Eye (tissue), 1 donor: ENCODE measurements around the gene SCIN.

Experiments used
- DNase-seq: peaks from one replicate; pipeline ENCODE4 v3.0.0-alpha.2; 2015

Gene SCIN

DNA sequence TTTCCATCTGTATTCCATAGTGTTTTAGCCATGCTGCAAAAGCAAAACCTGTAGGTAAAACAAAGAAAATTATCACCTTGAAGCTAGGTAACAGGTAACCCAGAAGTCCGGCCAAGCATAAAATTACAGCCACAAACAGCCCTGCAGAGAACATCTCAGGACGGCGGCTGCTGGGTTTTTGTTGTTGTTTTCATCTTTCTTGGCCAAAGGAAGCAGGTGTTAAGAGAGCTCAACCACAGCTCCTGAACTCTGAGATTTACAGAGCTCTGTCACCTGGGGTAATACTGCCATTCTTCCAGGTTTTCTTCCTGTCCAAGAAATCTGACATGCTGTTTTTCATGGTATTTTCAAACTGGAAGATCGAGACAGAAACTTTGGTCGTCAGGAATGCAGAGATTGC, 847 bp upstream of the SCIN start:
- DNase-seq = no peak

DNA sequence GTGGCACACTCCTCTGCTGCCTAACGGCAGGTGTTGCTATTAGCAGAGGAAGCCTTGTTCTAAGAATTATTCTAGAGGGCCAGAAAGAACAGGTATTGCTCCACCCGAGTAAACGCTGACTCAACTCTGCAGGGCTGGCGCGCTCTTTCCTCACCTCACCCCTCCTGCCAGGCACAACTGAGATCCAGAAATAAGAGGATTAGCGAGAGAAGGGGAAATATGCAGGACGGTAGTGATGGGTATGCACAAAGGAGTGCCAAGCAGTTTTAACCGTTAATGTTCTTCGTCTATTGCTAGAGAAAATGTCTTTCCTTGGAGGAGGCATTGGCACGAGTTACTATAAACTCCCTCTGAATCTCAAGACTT, 369 bp upstream of the SCIN start:
- no peak for DNase-seq

DNA sequence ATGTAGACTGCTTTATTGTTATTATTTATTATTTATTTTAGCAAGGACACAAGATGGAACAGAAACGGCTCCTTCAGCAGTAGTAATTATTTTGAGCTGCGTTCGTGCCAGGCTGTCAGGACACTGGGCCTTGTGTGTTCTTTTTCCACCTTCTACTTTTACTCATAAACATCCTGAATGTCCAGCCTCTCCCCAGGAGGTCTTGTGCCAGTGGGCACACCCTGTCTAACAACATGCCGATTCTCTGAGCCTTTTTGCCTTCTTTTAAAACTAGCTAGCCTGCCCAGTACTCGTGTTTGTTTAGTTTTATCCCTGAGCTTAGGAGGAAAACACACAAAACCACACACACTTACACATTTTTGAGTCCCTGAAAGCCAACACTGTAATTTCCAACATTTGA, 1.2 kb downstream of the SCIN start:
- DNase-seq = no peak

DNA sequence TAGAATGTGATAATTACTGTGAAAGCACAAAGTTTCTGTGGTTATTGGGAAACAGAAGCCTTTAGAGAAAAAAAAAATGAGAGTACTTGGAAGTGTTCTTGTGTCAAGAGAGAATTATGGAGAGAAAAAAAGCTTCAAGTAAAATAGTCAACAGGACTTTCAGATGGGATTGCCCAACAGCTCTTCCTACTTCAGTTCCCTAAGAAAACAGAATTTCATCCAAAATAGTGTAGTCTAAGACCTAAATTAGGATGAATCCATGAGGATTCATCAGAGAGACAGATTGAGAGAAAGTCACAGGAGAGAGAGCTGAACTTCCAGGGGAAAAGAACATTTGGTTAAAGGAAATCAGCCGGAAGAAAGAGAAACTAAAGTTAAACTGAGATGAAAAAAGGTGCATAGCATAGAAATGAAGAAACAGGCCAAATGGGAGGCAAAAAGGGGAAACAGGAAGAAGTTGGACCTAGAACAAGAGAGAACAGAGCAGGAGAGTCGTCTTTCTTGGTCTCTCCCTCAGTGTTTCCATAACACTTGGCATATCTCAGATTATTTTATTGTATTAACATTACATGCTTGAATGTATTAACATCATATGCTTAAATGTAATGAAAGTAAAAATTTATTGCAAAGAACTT, 2.5 kb downstream of the SCIN start:
- DNase-seq = no peak

DNA sequence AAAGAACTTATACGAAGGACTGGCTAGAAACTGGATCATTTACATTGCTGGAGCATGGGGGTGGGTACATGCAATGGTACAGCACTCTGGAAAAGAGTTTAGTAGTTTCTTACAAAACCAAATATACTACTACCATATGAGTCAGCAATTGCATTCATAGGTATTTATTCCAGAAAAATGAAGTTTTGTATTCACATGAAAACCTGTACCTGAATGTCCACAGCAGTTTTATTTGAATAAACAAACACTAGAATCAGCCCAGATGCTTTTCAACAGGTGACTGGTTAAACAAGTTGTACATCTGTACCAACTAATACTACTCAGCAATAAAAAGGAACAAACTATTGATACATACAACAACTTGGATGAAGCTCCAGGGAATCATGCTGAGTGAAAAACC, 3.4 kb downstream of the SCIN start:
- no peak for DNase-seq

DNA sequence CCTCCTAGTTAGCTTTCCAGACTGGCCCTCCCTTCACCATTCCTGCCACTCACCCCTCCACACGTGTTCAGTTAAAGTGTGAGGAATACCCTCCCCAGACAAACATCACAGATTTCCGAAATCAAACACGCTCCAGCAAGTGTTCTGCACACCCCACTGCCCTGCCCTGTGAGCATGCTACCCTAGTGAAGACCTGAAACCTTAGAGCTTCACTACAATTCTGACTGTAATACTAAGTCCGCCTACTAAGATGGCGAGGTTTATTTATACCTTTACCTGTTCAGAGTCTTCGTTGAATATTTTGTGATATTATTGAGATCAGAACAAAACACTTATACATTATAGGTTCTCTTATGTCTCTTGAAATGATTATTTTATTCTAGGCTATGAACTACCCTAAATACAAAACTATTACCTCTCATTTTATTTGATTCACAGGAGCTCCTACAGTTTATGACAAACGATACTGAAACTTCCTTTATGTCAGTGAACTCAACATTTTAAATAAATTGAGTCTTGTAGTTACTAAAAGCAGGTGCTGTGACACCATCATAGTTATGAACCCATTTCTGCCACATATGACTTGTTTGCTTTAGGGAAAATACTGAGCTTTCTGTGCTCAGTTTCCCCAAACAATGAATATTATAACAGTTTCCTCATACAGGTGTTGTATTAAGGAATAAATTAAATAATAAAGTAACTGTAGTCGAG, 8.6 kb downstream of the SCIN start:
- no peak for DNase-seq

DNA sequence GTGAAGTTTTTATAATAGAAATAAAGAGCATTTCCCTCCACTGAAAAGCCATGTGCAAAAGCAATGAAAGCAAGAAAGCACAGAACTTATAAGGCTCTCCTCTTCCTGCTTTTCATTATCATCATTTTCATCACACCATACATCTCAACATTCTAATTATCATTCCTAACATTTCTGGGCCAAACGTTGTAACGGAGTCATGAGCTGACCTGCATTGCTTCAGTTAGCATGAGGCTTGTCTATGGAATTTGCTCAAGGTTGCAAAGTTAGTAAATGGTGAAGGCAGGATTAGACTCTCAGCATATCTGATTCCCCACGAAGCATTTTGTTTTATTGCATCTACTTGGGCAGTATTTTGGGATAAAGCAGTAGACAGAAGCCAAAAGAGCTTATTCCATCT, 11.4 kb downstream of the SCIN start:
- DNase-seq = no peak

DNA sequence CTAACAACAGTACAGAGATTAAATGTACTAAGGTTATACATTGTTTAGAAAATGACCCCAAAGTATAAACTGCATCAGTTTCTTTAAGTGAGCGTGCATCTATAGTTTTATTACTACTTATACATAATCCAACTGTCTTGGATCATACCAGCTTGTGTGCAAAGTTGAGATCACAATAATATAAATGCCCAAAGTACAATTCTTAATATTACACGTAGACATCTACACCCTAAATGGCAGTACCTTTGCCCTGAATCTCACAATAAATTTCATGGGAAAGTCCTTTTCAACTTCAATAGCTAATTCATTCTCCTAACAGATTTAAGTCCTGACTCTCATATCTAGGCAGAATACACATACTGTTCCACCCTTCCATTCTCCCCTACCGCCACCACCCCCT, 11.8 kb downstream of the SCIN start:
- no peak for DNase-seq

DNA sequence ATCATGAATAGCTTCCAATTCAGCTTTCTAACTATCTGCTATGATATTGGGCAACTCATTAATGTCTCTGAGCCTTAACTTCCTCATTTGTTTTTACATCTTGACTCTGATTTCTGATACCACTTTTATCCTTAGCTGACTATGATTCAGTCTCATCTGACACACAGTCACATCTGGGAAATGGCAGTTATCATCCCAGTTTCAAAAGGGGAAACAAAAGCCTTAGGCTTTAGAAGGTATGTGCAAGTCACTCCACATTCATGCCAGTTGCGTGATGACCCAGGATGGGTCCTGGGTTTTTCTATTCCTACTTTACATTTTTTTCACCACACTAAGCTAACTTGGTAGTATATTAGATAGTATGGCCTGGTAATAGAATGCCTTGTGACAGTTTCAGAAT, 12.7 kb downstream of the SCIN start:
- no peak for DNase-seq

DNA sequence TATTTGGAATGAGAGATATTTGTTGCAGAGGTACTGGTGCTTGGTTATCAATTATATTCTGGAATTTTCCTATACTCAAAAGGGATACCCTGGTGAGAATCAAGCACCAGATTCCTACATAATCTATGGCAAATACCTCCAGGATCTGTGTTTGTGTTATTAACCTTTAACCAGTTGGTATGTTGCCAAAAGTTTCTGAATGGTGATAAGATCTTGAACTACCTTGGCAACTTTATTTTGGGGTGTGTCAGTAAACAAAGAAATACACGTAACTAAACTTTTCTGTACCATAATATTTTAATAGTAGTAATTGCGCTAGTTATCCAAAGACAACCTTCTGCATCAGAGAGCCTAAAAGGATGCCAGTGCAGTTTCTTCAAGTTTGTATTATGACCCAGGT, 13.4 kb downstream of the SCIN start:
- DNase-seq = no peak

DNA sequence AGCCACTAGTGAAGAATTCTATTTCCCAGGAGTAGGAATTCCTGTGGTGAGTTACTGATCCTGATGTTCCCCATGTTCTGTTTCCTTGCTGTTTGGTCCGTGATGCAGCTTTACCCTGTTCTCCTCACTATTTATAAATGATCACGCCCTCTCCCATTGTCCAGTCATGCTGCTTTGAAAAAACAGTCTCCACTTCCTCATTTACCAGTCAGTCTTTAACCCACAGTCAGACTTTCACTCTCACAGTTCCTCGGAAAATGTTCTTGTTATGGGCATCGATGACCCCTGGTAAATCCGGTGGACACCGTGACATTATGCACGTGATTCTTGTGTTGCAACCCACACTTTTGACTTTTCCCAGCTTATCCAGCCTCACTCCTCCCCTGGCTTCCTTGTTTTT, 14.4 kb downstream of the SCIN start:
- DNase-seq = no peak

DNA sequence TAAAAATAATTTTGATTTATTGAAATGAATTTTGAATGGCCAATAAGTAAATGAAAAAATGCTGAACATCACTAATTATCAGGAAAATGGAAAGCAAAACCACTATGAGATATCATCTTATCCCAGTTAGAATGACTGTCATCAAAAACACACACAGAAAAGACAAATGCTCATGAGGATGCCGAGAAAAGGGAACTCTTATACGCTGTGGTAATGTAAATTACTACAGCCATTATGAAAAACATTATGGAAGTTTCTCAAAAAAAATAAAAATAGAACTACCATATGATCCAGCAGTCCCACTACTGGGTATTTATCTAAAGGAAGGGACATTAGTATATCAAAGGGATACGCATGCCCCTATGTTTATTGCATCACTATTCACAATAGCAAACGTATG, 15.8 kb downstream of the SCIN start:
- DNase-seq = no peak

DNA sequence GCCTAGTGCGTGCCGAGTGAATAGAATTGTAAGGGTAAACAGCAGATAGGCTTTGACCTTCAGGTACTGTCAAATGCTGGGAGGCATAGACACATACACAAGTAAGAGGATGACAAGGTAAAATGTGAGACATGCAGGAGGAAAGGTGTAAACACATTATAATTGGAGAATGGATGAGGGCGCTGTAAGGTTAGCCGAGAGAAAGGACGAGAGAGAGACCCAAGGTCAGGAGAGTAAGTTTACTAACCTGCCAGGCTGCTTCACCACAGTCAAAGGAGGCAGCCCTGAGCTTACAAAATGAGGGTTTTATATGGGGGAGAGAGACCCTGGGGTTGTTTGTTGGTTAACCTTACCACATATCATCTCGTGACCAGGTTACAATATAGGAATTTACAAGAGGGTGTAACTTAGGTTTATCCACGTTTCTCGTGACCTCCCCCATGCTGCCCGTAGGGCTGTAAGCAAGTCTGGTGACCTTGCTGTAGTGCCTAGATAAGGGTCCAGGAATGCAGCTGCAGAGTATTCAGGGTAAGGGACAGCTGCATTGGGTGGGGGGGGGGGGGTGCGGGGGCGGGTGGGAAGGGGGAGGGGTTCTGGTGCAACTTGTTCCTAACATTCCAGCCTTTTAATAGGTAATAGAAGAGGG, 17.9 kb downstream of the SCIN start:
- DNase-seq = no peak

DNA sequence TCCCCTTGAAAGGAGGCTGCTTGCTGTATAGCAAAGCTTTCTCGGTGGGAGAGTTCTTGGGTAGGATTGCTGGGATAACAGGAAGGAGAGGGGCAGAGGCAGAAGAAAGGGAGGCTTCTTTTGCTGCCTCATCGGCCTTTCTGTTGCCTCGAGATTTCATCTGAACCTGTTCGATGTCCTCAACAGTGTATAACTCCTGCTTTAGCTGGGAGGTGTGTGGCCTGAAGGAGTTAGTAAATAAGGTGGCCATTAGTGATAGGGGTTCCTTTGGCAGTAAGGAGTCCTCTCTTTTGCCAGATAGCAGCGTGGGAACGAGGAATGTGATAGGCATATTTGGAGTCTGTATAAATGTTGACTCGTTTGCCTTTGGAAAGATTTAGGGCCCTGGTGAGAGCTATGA, 20.0 kb downstream of the SCIN start:
- no peak for DNase-seq

DNA sequence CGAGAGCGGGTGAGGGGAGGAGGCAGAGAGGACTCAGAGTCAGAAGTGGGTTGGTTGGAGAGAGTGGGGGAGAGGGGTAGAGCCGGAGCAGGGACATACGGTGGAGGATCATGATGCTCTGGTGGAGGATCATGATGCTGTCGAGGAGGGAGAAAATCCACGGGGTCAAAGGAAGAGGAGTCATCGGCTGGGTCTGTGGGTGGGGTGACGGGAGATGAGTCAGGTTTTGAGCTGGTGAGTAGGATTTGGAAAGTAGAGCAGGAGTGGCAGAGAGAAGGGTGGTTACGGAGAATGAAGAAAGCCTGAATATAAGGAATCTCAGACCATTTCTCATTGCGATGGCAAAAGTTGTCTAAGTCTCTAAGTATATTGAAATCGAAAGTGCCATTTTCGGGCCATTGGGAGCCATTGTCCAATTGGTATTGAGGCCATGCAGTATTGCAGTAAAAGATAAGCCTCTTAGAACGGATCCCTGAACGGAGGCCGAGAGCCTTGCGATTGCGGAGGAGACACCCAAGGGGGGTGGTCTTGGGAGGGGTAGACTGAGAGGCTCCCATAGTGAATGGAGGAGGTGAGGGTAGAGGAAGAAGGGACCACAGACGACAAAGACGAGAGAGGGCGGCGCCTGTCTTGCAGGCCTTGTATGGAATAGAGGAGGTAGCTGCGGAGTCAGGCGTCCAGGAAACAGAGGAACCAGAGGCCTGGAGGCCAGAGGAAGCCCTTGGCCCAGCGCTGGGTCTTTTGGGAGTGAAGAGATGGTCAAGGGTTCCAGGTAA, 23.8 kb downstream of the SCIN start:
- no peak for DNase-seq

DNA sequence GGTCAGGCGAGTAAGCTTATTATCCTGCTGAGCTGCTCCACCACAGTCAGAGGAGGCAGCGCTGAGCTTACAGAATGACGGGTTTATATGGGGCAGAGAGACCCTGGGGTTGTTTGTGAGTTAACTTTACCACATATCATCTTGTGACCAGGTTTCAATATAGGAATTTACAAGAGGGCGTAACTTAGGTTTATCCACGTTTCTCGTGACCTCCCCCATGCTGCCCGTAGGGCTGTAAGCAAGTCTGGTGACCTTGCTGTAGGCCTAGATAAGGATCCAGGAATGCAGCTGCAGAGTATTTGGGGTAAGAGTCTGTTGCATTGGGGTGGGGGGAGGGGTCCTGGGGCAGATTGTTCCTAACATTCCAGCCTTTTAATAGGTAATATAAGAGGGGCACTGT, 24.6 kb downstream of the SCIN start:
- no peak for DNase-seq

DNA sequence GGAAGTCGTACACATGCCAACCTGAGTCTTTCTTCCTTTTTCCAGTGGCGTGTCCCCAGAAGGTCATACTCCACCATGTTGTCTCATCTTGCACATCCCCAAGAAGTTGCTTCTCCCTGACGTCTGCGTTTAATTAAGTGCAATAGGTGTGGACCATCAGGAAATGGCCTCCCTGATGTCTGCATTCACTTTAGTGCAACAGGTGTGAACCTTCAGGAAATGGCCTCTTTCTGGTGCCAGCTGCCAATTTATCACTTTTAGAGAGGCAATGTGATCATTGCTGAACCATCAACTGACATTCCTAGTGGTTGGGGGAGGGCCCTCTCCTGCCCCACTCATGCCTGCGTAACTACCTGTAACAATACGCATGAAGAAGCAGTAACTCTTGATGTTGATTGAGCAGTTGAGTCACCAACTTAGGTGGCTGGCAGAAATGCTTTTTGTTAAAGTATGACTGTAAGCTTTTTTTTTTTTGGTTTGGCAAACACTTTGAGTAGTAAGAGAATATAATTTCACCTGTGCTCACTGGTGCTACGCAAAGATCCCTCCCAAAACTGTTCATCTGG, 25.8 kb downstream of the SCIN start:
- no peak for DNase-seq

DNA sequence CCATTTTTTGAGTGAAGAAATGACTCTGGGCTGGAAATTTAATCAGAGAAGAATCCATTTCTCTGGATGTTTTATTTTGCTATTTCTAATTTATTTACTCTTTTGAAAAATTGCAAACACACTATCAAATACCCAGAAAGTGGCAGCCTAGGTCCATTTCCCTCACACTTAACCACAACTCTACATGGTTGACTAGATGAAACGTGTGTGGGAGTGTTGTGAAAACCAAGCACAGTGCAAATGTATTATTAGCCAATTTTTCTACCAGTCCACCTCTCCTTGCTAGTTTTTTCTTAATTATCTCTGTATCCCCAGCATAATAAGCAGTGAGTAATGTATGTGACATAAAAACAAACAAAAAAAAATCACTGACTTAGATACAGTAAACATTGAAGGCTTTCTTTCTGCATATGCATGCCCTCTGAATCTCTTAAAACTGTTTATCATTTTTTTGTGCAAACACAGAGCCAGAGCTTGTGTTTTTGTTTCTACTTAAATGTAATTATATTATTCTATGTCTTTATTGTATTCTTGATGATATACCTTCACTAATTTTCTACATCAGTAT, 30.9 kb downstream of the SCIN start:
- no peak for DNase-seq

DNA sequence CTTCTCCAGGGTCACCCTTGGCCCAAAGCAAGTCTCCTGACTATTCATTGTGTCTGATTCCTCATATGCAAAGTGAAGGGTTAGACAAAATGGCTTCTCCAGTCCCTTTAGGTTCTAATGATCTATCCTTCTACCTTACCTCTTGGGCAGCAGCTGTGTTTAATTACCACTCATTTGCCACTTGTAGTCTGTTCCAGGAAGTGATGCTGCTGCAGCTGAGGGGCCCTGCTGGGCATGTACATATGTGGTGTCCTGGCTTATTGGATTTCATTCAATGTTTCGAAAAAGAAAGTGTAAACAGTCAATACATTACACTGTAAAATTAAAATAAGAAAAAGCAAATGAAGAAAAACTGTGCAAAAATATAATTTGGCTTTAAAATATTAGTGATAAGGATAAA, 36.6 kb downstream of the SCIN start:
- no peak for DNase-seq

DNA sequence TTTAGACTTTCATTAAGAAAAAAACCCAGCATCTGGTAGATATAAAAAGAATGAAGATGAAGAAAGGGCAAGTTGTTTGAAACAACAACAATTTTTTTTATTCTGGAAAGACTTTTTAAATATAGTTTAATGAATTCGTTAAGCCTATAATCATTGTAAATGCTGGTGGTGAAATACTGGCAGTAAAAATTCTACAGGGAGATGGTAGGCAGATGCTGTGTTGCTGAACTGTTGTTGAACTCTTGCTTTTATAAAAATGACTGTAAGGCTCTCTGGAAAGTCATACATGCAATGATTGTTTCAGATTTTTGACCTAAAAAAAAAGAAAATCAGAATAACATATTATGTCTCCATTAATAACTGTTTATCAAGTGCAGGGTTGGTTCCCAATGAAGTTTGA, 39.0 kb downstream of the SCIN start:
- no peak for DNase-seq

DNA sequence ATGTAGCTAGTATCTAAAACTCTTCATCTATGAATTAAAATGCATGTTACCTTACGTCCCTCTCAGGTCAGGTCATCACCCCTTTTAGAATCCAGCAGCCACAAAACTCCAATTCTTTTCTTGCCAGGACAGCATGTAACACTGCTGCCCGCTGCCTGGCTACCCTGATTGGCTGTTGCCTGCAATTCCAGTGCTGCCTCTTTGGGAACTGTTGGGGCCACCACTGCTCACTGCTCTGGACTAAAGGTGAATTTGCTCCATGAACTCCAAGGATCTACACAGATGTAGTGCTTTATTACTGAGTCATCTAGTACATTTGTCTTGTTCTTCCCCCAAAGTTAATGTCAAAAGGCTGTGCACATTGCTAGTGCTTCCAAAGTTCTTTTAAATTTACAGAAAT, 40.4 kb downstream of the SCIN start:
- no peak for DNase-seq

DNA sequence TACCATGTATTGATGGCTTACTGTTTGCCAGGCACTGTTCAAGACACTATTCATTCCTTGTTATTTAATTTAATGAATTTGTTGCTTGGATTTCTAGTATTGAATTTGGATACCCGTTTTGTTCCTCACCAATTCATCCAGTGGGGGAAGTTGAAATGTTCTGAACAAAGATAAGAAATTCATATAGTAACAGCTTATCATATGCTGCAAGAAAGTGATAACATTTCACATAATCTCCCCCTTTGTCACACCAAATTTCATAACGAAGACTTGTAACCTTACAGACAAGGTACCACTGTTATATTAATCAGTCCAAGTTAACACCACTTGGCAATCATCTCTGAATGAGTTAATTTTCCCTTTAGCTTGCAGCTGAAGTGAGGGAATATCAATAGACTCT, 42.1 kb downstream of the SCIN start:
- DNase-seq = no peak

DNA sequence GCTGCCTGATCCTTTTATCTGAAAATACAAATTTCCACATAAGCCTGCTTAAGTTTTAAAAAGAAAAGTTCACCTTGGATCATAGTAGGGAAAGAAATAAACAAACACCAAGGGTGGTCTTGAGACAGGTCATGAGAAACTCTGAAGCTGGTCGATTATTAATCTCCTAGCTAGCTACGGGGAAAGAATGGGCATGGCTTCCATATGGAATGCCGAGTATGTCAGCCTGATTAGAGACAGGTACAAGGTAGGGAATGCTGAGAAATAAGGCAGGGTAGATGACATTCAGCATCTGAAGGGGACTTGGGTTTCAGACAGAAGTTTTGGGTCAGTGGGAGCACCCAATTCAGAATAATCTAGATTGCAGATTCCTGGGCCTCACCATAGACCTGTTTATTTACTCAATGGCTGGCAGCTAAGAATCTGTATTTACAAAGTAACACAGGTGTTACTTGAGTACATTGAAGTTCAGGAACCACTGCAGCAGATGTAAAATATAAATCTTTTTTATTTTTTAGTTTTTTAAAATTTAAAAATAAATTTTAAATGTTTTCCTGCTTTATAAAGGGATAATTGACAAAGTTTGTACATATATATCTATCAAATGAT, 49.0 kb downstream of the SCIN start:
- DNase-seq = no peak
